GF-D8 (cell line): Measurements from ENCODE around the gene DST.

Source experiments
- DNase-seq: peaks from one replicate; lab custom pipeline; 2025; lab: John Stamatoyannopoulos, UW

DST gene

DNA sequence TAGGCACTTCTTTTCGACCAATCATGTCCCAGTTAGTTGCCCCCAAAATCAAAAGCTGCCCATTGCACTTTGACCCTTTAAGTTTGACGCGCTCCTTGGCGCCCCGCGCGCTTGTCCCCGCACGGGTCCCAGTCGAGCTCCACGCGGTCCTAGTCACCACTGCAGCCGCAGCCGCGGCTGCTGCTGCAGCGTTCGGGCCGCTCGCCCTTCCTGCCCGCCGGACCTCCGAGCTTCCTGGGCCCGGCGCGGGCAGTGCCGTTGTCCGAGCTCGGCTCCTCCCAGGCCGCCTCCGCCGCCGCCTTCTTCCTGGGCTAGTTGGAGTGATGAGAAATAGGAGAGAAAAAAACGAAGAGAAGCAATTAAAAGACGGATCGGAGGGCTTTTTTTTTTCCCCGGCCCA is 209.6 kb downstream of the DST start:
- DNase-seq, result no peak

DNA sequence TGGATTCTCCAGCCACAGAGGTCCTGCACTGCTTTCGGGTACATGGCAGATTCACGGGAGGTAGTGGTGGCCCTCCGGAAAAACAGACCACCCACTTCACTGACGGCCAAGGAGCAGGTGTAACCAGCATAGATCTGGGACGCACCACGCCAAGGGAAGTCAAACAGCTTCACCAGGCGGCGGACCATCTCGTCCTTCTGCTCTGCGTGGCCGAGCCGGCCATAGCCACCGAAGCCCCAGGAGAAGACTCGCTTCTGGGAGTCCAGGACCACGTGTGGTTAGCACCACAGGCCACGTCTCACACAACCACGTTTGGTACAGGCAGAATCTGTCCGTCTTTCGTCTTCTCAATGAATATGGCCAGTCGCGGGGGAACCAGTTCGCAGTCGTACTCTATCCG is 210.5 kb downstream of the DST start:
- DNase-seq, result no peak

DNA sequence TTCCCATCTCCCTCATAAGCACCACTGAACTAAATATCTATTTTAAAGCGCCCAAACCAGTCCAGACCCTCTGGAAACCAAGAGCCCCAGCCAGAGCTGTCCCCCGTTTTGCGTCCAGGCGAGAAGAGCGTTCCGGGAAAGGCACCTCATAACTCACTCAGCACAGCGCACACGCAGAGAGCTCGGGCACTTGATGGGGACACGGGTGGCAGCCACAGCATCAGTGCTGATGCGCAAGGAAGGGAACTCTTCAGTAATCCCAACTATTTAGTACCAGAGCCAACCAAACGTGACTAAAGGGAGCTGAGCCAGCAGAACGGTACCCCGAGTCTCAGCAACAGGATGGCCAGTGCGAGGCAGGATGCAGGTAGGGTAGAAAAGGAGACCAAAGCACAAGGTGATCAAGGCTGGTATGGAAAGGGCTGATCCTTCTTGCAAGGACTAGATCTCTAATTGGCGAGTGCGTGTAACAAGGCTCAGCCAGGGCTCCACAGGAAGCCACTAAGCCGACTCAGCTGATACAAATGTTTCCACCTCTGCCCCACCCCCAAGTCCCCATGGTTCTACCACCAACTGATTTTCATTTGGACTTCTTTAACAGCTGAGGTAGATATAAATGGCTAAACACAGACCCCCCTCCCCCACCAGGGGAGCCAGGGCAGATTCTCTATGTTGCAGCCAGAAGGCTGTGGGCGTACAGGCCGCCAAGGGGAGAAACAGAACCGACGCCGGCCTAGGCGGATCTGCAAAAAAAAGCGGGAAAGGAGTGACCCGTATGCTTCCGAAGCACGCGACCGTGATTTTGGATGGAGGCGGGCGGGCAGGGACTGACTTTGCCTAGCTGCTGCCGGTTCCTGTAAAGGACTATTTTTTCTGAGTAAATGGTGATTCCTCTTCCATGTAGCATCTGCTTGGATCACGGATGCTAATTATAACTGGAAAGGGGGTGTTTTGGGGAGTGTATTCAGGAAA is 211.8 kb downstream of the DST start:
- DNase-seq, result no peak

- DNase-seq, result no peak
Observed at GRCh38 chr6:56424542-56425083, 218.1 kb downstream of the DST start.

DNA sequence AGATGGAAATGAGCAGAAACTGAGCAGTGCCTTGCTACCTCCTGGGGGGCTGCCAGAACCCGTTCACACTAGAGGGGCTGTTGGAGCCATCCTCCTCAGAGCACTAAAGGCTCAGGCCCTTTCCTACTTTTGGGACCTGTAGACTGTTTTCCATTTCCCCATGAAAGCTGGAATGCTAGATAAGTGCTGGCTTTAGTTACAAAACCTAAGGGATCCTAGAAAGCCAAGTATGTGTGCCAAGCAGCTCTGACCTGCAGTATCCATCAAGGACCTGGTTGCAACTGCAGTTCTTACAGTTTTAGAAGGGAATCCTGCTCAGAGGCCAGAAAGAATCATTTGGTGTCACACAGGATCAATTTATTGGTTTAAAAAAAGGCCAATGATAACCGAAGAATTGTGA is 218.6 kb downstream of the DST start:
- no peak for DNase-seq

- no peak for DNase-seq
Observed at GRCh38 chr6:56420296-56420695, 222.4 kb downstream of the DST start.

DNA sequence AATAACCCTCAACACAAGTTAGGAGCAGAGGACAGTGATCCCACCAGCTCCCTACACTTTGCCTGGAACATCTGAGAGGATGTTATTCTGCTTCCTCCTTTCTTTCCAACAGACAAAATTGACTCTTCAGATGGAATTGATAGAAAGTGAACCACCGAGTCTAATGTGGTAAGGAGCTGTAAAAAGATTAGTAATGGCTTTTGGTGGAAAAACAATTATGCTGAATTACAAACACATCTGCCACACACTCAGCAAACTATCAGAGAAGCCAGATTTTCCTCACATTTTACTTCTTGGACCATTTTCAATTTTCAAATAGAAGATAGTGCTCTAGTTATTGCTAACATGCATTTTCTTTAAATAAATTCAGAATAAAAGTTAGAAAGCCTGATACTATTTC is 223.5 kb downstream of the DST start:
- no peak for DNase-seq

GRCh38 chr6:56417823-56418222 is 224.9 kb downstream of the DST start:
- no peak for DNase-seq

GRCh38 chr6:56416247-56416646 is 226.4 kb downstream of the DST start:
- no peak for DNase-seq

DNA sequence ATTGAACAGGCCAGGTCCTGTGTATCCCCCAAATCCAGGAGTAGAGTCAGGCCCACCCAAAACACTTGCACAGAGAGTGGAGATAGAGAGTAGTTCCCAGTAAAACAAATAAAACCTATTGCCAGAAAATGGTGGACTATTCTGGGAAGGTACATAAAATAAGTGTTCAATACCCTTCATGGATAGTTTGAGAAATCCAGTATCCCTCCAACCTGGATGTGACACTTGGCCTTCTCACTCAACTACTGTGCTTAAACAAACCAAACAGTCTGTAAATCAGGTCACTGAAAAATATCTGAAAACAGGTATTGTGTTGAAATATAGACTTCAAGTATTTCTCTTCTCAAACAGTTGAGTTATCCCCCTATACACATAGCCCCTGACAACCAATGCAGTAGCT is 233.7 kb downstream of the DST start:
- DNase-seq, result no peak
